Vagina (tissue), 2 donors: ENCODE measurements around the gene DNAH10.

Experiments
- POLR2A ChIP-seq, 2 donors: fragments of 450-650 bp; IDR thresholded peaks; one replicate each; pipeline ENCODE4 v1.6.1; 2017; ENCODE audit warnings: antibody characterized with exemption in 2 of 2, mild to moderate bottlenecking in 2 of 2, moderate library complexity in 2 of 2
- POLR2AphosphoS5 ChIP-seq, 2 donors: sonication (generic); formaldehyde crosslinking; IDR thresholded peaks; one replicate each; pipeline ENCODE4 v1.9.0; 2017; ENCODE audit warnings: antibody characterized with exemption in 2 of 2, mild to moderate bottlenecking in 2 of 2, low read depth in 1 of 2; ENCODE audit not compliant: insufficient read depth in 1 of 2
- TF ChIP-seq, protein P1 (sequence below), 3 experiments: fragments of 450-650 bp in 2 of 3; fragments of 200-600 bp in 1 of 3; sonication (generic) in 1 of 3; IDR thresholded peaks; one replicate each; pipeline ENCODE4 v1.5.1; 2017 to 2019; ENCODE audit warnings: antibody characterized with exemption in 3 of 3, mild to moderate bottlenecking in 2 of 3, moderate library complexity in 2 of 3

GRCh38 chr12:123940627-123940966 is 178.5 kb downstream of the DNAH10 start:
- TF ChIP-seq, protein P1, sequence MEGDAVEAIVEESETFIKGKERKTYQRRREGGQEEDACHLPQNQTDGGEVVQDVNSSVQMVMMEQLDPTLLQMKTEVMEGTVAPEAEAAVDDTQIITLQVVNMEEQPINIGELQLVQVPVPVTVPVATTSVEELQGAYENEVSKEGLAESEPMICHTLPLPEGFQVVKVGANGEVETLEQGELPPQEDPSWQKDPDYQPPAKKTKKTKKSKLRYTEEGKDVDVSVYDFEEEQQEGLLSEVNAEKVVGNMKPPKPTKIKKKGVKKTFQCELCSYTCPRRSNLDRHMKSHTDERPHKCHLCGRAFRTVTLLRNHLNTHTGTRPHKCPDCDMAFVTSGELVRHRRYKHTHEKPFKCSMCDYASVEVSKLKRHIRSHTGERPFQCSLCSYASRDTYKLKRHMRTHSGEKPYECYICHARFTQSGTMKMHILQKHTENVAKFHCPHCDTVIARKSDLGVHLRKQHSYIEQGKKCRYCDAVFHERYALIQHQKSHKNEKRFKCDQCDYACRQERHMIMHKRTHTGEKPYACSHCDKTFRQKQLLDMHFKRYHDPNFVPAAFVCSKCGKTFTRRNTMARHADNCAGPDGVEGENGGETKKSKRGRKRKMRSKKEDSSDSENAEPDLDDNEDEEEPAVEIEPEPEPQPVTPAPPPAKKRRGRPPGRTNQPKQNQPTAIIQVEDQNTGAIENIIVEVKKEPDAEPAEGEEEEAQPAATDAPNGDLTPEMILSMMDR (IDR thresholded peaks at IDR 0.05), result no peak
- TF ChIP-seq POLR2AphosphoS5 (IDR thresholded peaks at IDR 0.05; ENCODE audit: insufficient read depth in 1 of 2, low read depth in 1 of 2) (no peak), POLR2A (IDR thresholded peaks at IDR 0.05) (no peak)
